CD4-positive, alpha-beta memory T cell (primary cell): ENCODE results near the gene EPHB1. TPM values are rescaled to one million over a fixed set of nuclear protein-coding genes. Genes with fewer than 3 reads are reported as not detected.

Source experiments
- CTCF ChIA-PET: fragments of 350-600 bp; sonication (Branson Sonifier 250); formaldehyde crosslinking; loops from one replicate; lab custom pipeline; 2021; ENCODE audit warnings: inconsistent platforms; ENCODE audit not compliant: partially characterized antibody; lab: Charles Lee
- POLR2A ChIA-PET: fragments of 350-600 bp; sonication (Branson Sonifier 250); formaldehyde crosslinking; loops from one replicate; lab custom pipeline; 2021; ENCODE audit not compliant: partially characterized antibody; lab: Charles Lee
- DNase-seq, 5 donors: peaks; one replicate each; pipeline versions ENCODE4 v3.0.0 to v3.0.0-alpha.2; 2020 to 2022; ENCODE audit warnings: mixed read lengths in 1 of 5
- H3K27ac ChIP-seq: one replicate; pipeline ENCODE4 v1.7.0; 2013; ENCODE audit warnings: low read depth, low read length
- H3K27me3 ChIP-seq: 2 replicates; pipeline ENCODE4 v1.7.0; 2013; ENCODE audit warnings: mild to moderate bottlenecking, low read length, moderate library complexity; ENCODE audit not compliant: insufficient read depth
- H3K36me3 ChIP-seq: 2 replicates; pipeline ENCODE4 v1.7.0; 2013; ENCODE audit warnings: mild to moderate bottlenecking, low read length, moderate library complexity; ENCODE audit not compliant: insufficient read depth
- H3K4me1 ChIP-seq: 2 replicates; pipeline ENCODE4 v1.7.0; 2013; ENCODE audit warnings: mild to moderate bottlenecking, low read length, moderate library complexity; ENCODE audit not compliant: insufficient read depth
- H3K4me3 ChIP-seq, 2 donors: one replicate each; pipeline ENCODE4 v1.7.0; 2013; ENCODE audit warnings: low read length in 2 of 2, mild to moderate bottlenecking in 1 of 2
- H3K9me3 ChIP-seq, 2 donors: one replicate each; pipeline ENCODE4 v1.7.0; 2013; ENCODE audit warnings: low read length in 2 of 2, control low read depth in 1 of 2; ENCODE audit not compliant: control insufficient read depth in 1 of 2
- H3K27ac Mint-ChIP-seq, 7 donors: one replicate each; pipeline ENCODE4 v1.8.0; 2020 to 2021; ENCODE audit warnings: mixed read lengths in 7 of 7, mild to moderate bottlenecking in 6 of 7, inconsistent platforms in 3 of 7, moderate library complexity in 3 of 7
- H3K27me3 Mint-ChIP-seq, 2 donors: one replicate each; pipeline ENCODE4 v1.8.0; 2020 to 2021; ENCODE audit warnings: mixed read lengths in 2 of 2
- H3K36me3 Mint-ChIP-seq, 2 donors: one replicate each; pipeline ENCODE4 v1.8.0; 2020 to 2021; ENCODE audit warnings: mixed read lengths in 2 of 2, inconsistent platforms in 1 of 2, mild to moderate bottlenecking in 1 of 2
- H3K4me1 Mint-ChIP-seq, 4 donors: one replicate each; pipeline ENCODE4 v1.8.0; 2020 to 2021; ENCODE audit warnings: mixed read lengths in 4 of 4, mild to moderate bottlenecking in 1 of 4
- H3K4me3 Mint-ChIP-seq, 8 donors: one replicate each; pipeline ENCODE4 v1.8.0; 2020 to 2021; ENCODE audit warnings: mixed read lengths in 8 of 8, mild to moderate bottlenecking in 7 of 8, moderate library complexity in 6 of 8, inconsistent platforms in 3 of 8
- H3K9me3 Mint-ChIP-seq, 8 donors: one replicate each; pipeline ENCODE4 v1.8.0; 2020 to 2021; ENCODE audit warnings: mixed read lengths in 8 of 8, mild to moderate bottlenecking in 5 of 8, inconsistent platforms in 3 of 8, moderate library complexity in 1 of 8
- intact Hi-C: fragments of 100-400 bp; cut with micrococcal nuclease; formaldehyde crosslinking; loops from one replicate; pipeline ENCODE4 v1.15.1; 2023
- polyA plus RNA-seq, 2 donors: library from polyadenylated mRNA; unstranded; fragments of 300-500 nt; fragmentation: Illumina TruSeq; gene quantifications; one replicate each; pipeline ENCODE4 v1.2.3, GENCODE V29; 2021
- total RNA-seq, 2 experiments: library from RNA; stranded (reverse); gene quantifications; one replicate each; pipeline ENCODE4 v1.2.3, GENCODE V29; 2021

Gene EPHB1
- total and polyA plus RNA-seq, 4 experiments from 2014 or later: 0.30 to 0.69 (median 0.43) TPM; not detected in 1

DNA sequence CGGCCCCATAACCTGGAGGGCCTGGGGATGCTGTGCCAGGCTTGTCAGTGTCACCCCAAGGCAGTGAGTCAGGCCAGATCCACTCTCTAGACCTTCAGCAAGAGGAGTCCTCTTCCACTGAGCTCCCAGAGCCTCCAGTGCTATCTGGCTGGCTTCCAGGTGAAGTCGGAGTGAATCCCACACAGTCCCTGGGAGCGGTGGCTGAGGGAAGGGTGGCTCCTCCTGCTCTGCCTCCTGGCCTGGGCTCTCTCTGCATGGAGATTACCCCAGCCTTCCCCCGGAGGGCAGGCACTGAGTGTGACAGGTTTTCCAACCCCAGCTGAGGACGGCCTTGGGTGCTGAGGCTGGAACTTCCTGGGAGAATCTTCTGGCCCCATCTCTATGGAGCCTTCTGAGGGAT is 82.7 kb downstream of the EPHB1 start:
- Mint-ChIP-seq H3K27me3 (peaks cover 0 to 5% of the 10 kb centered on the region in 2 donors), H3K27ac (no peak overlapping the region), H3K4me1 (no peaks in the 10 kb centered on the region), H3K9me3 (peaks cover 0 to 3% (median 3%) of the 10 kb centered on the region in 8 donors), H3K36me3 (no peaks in the 10 kb centered on the region), H3K4me3 (no peak overlapping the region)
- DNase-seq: no peak
- intact Hi-C loops: no loop called here
- Histone ChIP-seq H3K9me3 (no peaks in the 10 kb centered on the region), H3K36me3 (no peaks in the 10 kb centered on the region), H3K27me3 (no peaks in the 10 kb centered on the region), H3K4me1 (no peaks in the 10 kb centered on the region), H3K27ac (no peak overlapping the region), H3K4me3 (no peak overlapping the region)
- POLR2A ChIA-PET: no interaction called here
- CTCF ChIA-PET: no interaction called here

DNA sequence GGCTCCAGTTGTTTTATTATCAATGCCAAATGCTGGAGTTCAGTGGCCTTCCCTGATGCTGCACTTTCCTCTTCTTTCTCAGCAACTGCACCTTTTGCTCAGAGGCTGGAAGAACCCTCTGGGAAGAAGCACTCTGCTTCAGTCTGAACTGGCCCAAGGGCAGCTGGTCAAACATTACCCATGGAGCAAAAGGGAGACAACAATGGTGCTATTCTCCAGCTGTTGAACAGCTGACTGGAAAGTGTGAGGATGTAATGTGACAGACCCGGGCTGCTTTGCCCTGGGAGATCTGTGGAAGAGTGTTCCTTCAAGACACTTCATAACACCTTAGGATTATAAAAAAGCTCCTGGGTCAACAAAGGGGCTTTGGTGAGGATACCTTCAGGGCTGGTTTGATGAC is 84.9 kb downstream of the EPHB1 start:
- Mint-ChIP-seq H3K4me3 (no peak overlapping the region), H3K4me1 (no peaks in the 10 kb centered on the region), H3K9me3 (peaks cover 0 to 3% (median 0%) of the 10 kb centered on the region in 8 donors), H3K27ac (no peak overlapping the region), H3K27me3 (peaks cover 0 to 2% of the 10 kb centered on the region in 2 donors), H3K36me3 (no peaks in the 10 kb centered on the region)
- Histone ChIP-seq H3K36me3 (no peaks in the 10 kb centered on the region), H3K27me3 (no peaks in the 10 kb centered on the region), H3K4me1 (no peaks in the 10 kb centered on the region), H3K9me3 (no peaks in the 10 kb centered on the region), H3K27ac (no peak overlapping the region), H3K4me3 (no peak overlapping the region)
- intact Hi-C loops: no loop called here
- CTCF ChIA-PET: no interaction called here
- POLR2A ChIA-PET: no interaction called here
- no peak for DNase-seq

GRCh38 chr3:134880431-134880830 is 85.4 kb downstream of the EPHB1 start:
- Histone ChIP-seq H3K4me1 (no peaks in the 10 kb centered on the region), H3K4me3 (no peak overlapping the region), H3K36me3 (no peaks in the 10 kb centered on the region), H3K9me3 (no peaks in the 10 kb centered on the region), H3K27ac (no peak overlapping the region), H3K27me3 (no peaks in the 10 kb centered on the region)
- intact Hi-C loops: no loop called here
- Mint-ChIP-seq H3K27ac (no peak overlapping the region), H3K36me3 (no peaks in the 10 kb centered on the region), H3K4me3 (no peak overlapping the region), H3K27me3 (peaks cover 0 to 2% of the 10 kb centered on the region in 2 donors), H3K4me1 (no peaks in the 10 kb centered on the region), H3K9me3 (peaks cover 0 to 3% (median 0%) of the 10 kb centered on the region in 8 donors)
- ChIA-PET CTCF (no interaction called here), POLR2A (no interaction called here)
- no peak for DNase-seq

DNA sequence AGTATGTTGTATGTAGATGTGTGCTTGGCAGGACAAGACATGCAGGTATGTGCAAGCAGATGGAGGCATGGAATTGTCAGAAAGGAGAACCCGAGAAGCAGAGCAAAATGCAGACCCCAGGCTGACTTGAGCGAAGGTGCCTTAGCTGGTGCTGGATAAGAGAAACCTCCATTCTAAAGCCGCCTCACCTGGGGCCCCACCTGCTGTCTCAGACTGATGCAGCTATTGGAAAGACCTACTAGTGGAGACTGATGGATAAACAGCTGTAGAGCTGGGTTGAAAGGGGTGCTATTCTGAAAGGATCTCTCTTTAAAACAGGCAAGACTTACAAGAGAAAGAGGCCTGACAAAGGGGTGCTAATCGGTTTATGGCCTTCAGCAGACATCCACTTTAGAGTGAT is 86.2 kb downstream of the EPHB1 start:
- Mint-ChIP-seq H3K4me3 (no peak overlapping the region), H3K27ac (no peak overlapping the region), H3K4me1 (no peaks in the 10 kb centered on the region), H3K36me3 (no peaks in the 10 kb centered on the region), H3K9me3 (peaks cover 0 to 3% (median 0%) of the 10 kb centered on the region in 8 donors), H3K27me3 (peaks cover 2% of the 10 kb centered on the region in 2 donors)
- H3K9me3 ChIP-seq: no peaks in the 10 kb centered on the region
- ChIA-PET CTCF (no interaction called here), POLR2A (no interaction called here)
- H3K36me3 ChIP-seq: no peaks in the 10 kb centered on the region
- intact Hi-C loops: no loop called here
- H3K27me3 ChIP-seq: no peaks in the 10 kb centered on the region
- H3K4me1 ChIP-seq: no peaks in the 10 kb centered on the region
- DNase-seq: no peak
- no peak overlapping the region for H3K4me3 ChIP-seq
- H3K27ac ChIP-seq: no peak overlapping the region

DNA sequence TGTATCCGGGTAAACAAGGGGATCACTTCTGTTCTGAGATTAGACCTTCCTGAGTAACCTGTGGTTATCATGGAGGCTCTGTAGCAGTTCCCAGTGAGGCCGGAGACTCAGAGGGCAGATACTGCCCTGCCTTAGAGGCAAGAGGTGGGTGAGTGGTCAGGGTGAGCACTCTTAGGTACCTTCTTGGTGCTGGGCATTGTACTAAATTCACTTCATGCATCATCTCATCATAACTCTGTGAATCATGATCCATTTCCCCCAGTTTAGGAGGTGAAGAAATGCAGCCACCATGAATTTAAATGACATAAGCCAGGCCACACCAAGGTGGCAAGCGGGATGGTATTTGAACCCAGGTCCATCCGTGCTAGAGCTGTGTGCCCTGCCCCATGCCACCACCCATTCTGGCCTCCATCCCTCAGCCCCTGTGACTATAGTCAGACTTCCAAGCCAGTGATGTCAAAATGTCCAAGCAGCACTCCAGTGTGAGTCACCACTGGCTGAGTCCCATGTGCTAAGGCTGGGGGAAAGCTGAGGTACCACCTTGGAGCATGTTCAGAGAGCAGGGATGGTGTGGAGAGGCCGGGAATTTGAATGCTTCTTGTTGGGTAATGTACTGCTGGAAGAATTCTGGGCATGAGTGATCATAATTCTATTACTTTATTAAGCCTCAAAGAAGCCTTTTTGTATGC is 88.8 kb downstream of the EPHB1 start:
- Histone ChIP-seq H3K4me3 (no peak overlapping the region), H3K9me3 (no peaks in the 10 kb centered on the region), H3K27ac (no peak overlapping the region), H3K27me3 (no peaks in the 10 kb centered on the region), H3K36me3 (no peaks in the 10 kb centered on the region), H3K4me1 (no peaks in the 10 kb centered on the region)
- intact Hi-C loops: no loop called here
- DNase-seq: no peak
- H3K4me1 Mint-ChIP-seq: no peaks in the 10 kb centered on the region
- H3K9me3 Mint-ChIP-seq: peaks cover 0 to 4% (median under 1%) of the 10 kb centered on the region in 8 donors
- no peaks in the 10 kb centered on the region for H3K36me3 Mint-ChIP-seq
- CTCF ChIA-PET: no interaction called here
- no peak overlapping the region for H3K4me3 Mint-ChIP-seq
- peaks cover under 1 to 2% of the 10 kb centered on the region in 2 donors for H3K27me3 Mint-ChIP-seq
- H3K27ac Mint-ChIP-seq: no peak overlapping the region
- POLR2A ChIA-PET: no interaction called here

- CTCF ChIA-PET: no interaction called here
- H3K4me1 ChIP-seq: no peaks in the 10 kb centered on the region
- no peak overlapping the region for H3K27ac Mint-ChIP-seq
- no peak overlapping the region for H3K27ac ChIP-seq
- no peaks in the 10 kb centered on the region for H3K27me3 ChIP-seq
- H3K4me3 Mint-ChIP-seq: no peak overlapping the region
- H3K4me3 ChIP-seq: no peak overlapping the region
- H3K9me3 Mint-ChIP-seq: peaks cover 0 to 4% (median 0%) of the 10 kb centered on the region in 8 donors
- no peaks in the 10 kb centered on the region for H3K4me1 Mint-ChIP-seq
- DNase-seq: no peak
- no peaks in the 10 kb centered on the region for H3K36me3 Mint-ChIP-seq
- intact Hi-C loops: no loop called here
- no peaks in the 10 kb centered on the region for H3K36me3 ChIP-seq
- POLR2A ChIA-PET: no interaction called here
- no peaks in the 10 kb centered on the region for H3K9me3 ChIP-seq
- peaks cover 0 to 2% of the 10 kb centered on the region in 2 donors for H3K27me3 Mint-ChIP-seq
Observed at GRCh38 chr3:134885877-134886621, 91.0 kb downstream of the EPHB1 start.

- intact Hi-C loops: no loop called here
- CTCF ChIA-PET: no interaction called here
- H3K27me3 Mint-ChIP-seq: peaks cover 0 to 2% of the 10 kb centered on the region in 2 donors
- no peak overlapping the region for H3K4me3 ChIP-seq
- H3K27me3 ChIP-seq: no peaks in the 10 kb centered on the region
- H3K9me3 Mint-ChIP-seq: peaks cover 0 to 4% (median 0%) of the 10 kb centered on the region in 8 donors
- no peak overlapping the region for H3K27ac Mint-ChIP-seq
- H3K36me3 Mint-ChIP-seq: no peaks in the 10 kb centered on the region
- H3K36me3 ChIP-seq: no peaks in the 10 kb centered on the region
- no peak overlapping the region for H3K27ac ChIP-seq
- no peak for DNase-seq
- H3K4me3 Mint-ChIP-seq: no peak overlapping the region
- no peaks in the 10 kb centered on the region for H3K4me1 Mint-ChIP-seq
- H3K4me1 ChIP-seq: no peaks in the 10 kb centered on the region
- POLR2A ChIA-PET: no interaction called here
- no peaks in the 10 kb centered on the region for H3K9me3 ChIP-seq
Observed at GRCh38 chr3:134886991-134887390, 91.9 kb downstream of the EPHB1 start.
